ENCODE measurements around the gene LY6G6C. TPM values are rescaled to one million over a fixed set of nuclear protein-coding genes. Genes with fewer than 3 reads are reported as not detected.

Gene LY6G6C
- total RNA-seq, 2 donors from 2014 or later, result not detected

GRCh38 chr6:31702405-31702818 lies 19.1 kb downstream of the LY6G6C start:
- Mint-ChIP-seq H3K36me3 (peaks cover 14% of the 10 kb centered on the region in 2 donors), H3K27ac (peak overlapping the region; percentile 94 to 98), H3K9me3 (no peaks in the 10 kb centered on the region)
- DNase-seq (ENCODE audit: low spot score in 2 of 2) (peak in 1 of 2 donors; percentile 30), ATAC-seq (peak; percentile 28 to 52)

GRCh38 chr6:31701666-31702404 lies 19.7 kb downstream of the LY6G6C start:
- H3K9me3 Mint-ChIP-seq, result no peaks in the 10 kb centered on the region
- H3K36me3 Mint-ChIP-seq, result peaks cover 14% of the 10 kb centered on the region in 2 donors
- peak overlapping the region; percentile 94 to 98 for H3K27ac Mint-ChIP-seq
- DNase-seq (ENCODE audit: low spot score in 2 of 2) (no peak), ATAC-seq (no peak)

GRCh38 chr6:31700740-31701401 lies 20.7 kb downstream of the LY6G6C start:
- DNase-seq (ENCODE audit: low spot score in 2 of 2) (no peak), ATAC-seq (no peak)
- Mint-ChIP-seq H3K9me3 (no peaks in the 10 kb centered on the region), H3K27ac (no peak overlapping the region), H3K36me3 (peaks cover 14% of the 10 kb centered on the region in 2 donors)

GRCh38 chr6:31697555-31697954 lies 24.0 kb downstream of the LY6G6C start:
- Mint-ChIP-seq H3K27ac (peak overlapping the region; percentile 10 to 43), H3K36me3 (peaks cover 6 to 11% of the 10 kb centered on the region in 2 donors), H3K9me3 (no peaks in the 10 kb centered on the region)
- ATAC-seq (peak in 1 of 2 donors; percentile 45), DNase-seq (ENCODE audit: low spot score in 2 of 2) (no peak)

- DNase-seq (ENCODE audit: low spot score in 2 of 2) (no peak), ATAC-seq (no peak)
- H3K36me3 Mint-ChIP-seq, result peaks cover 0 to 6% of the 10 kb centered on the region in 2 donors
- no peaks in the 10 kb centered on the region for H3K9me3 Mint-ChIP-seq
- H3K27ac Mint-ChIP-seq, result peak overlapping the region in 1 of 2 donors; percentile 56
Observed at GRCh38 chr6:31693535-31693934, 28.0 kb downstream of the LY6G6C start.

- Mint-ChIP-seq H3K27ac (peak overlapping the region; percentile 56 to 67), H3K36me3 (peaks cover 0 to 6% of the 10 kb centered on the region in 2 donors), H3K9me3 (no peaks in the 10 kb centered on the region)
- ATAC-seq (no peak), DNase-seq (ENCODE audit: low spot score in 2 of 2) (no peak)
Observed at GRCh38 chr6:31692886-31693285, 28.7 kb downstream of the LY6G6C start.

GRCh38 chr6:31692353-31692752 lies 29.2 kb downstream of the LY6G6C start:
- peaks cover 0 to 6% of the 10 kb centered on the region in 2 donors for H3K36me3 Mint-ChIP-seq
- H3K9me3 Mint-ChIP-seq, result no peaks in the 10 kb centered on the region
- DNase-seq (ENCODE audit: low spot score in 2 of 2) (no peak), ATAC-seq (no peak)
- H3K27ac Mint-ChIP-seq, result peak overlapping the region in 1 of 2 donors; percentile 67

- Mint-ChIP-seq H3K9me3 (no peaks in the 10 kb centered on the region), H3K36me3 (peaks cover 0 to 6% of the 10 kb centered on the region in 2 donors), H3K27ac (no peak overlapping the region)
- DNase-seq (ENCODE audit: low spot score in 2 of 2) (no peak), ATAC-seq (no peak)
Observed at GRCh38 chr6:31691564-31692108, 29.9 kb downstream of the LY6G6C start.

GRCh38 chr6:31691078-31691463 lies 30.5 kb downstream of the LY6G6C start:
- Mint-ChIP-seq H3K27ac (no peak overlapping the region), H3K36me3 (peaks cover 0 to 6% of the 10 kb centered on the region in 2 donors), H3K9me3 (no peaks in the 10 kb centered on the region)
- ATAC-seq (no peak), DNase-seq (ENCODE audit: low spot score in 2 of 2) (no peak)

GRCh38 chr6:31690231-31691077 lies 31.1 kb downstream of the LY6G6C start:
- ATAC-seq (peak in 1 of 2 donors; percentile 69), DNase-seq (ENCODE audit: low spot score in 2 of 2) (no peak)
- Mint-ChIP-seq H3K36me3 (peaks cover 0 to 6% of the 10 kb centered on the region in 2 donors), H3K9me3 (no peaks in the 10 kb centered on the region), H3K27ac (peak overlapping the region; percentile 83 to 93)

- Mint-ChIP-seq H3K9me3 (no peaks in the 10 kb centered on the region), H3K27ac (peak overlapping the region; percentile 83 to 93), H3K36me3 (peaks cover 0 to 6% of the 10 kb centered on the region in 2 donors)
- DNase-seq (ENCODE audit: low spot score in 2 of 2) (peak in 1 of 2 donors; percentile 31), ATAC-seq (peak in 1 of 2 donors; percentile 46)
Observed at GRCh38 chr6:31689249-31690110, 32.1 kb downstream of the LY6G6C start.

GRCh38 chr6:31687860-31688693 lies 33.5 kb downstream of the LY6G6C start:
- Mint-ChIP-seq H3K9me3 (no peaks in the 10 kb centered on the region), H3K27ac (peak overlapping the region in 1 of 2 donors; percentile 48), H3K36me3 (peaks cover 0 to 4% of the 10 kb centered on the region in 2 donors)
- no peak for ATAC-seq
- DNase-seq (ENCODE audit: low spot score in 2 of 2), result no peak

- no peak for ATAC-seq
- Mint-ChIP-seq H3K36me3 (no peaks in the 10 kb centered on the region), H3K27ac (no peak overlapping the region), H3K9me3 (no peaks in the 10 kb centered on the region)
- DNase-seq (ENCODE audit: low spot score in 2 of 2), result no peak
Observed at GRCh38 chr6:31687321-31687720, 34.2 kb downstream of the LY6G6C start.

GRCh38 chr6:31686483-31686882 lies 35.1 kb downstream of the LY6G6C start:
- no peak overlapping the region for H3K27ac Mint-ChIP-seq
- no peak for ATAC-seq

GRCh38 chr6:31683591-31683990 lies 38.0 kb downstream of the LY6G6C start:
- no peak for ATAC-seq
- H3K27ac Mint-ChIP-seq, result no peak overlapping the region
- H3K36me3 Mint-ChIP-seq, result no peaks in the 10 kb centered on the region
- no peaks in the 10 kb centered on the region for H3K9me3 Mint-ChIP-seq
- no peak for DNase-seq (ENCODE audit: low spot score in 2 of 2)

More at GRCh38 chr6:31686483-31686882, 35.1 kb downstream of the LY6G6C start:
- Mint-ChIP-seq H3K36me3 (no peaks in the 10 kb centered on the region), H3K9me3 (no peaks in the 10 kb centered on the region)
- no peak for DNase-seq (ENCODE audit: low spot score in 2 of 2)
